ENCODE results near the gene FHL1. TPM values are rescaled to one million over a fixed set of nuclear protein-coding genes. Genes with fewer than 3 reads are reported as not detected.

Gene FHL1
- 39.0 and 112 TPM in 2 replicates for total RNA-seq

DNA sequence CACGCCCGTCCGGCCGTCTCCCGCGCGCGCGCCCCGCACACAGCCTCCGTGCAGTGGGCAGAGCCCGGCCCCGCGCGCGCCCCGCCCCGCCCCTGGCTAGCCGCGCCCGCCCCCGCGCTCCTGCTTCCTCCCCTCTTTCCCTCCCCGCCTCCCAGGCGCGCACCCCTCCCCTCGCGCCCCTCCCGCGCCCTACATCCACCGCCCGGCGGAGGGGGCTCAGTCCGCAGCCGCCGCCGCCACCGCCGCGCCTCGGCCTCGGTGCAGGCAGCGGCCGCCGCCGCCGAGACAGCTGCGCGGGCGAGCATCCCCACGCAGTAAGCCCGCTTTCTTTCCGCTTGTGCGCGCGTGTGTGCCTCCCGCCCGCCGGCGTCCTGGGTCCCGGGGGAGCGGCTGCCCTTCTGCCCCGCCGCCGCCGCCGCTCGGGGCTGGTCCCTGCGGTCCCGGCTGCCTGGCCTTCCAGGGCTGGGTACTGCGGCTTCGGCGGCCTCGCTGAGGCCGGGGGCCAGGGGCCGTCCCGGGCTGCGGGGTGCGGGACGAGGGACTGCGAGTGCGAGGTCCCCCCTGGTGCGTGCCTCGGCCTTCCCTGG is at the start of gene FHL1:
FHL1 (plus strand) TSS at position 219 of the 587 bp plus-strand sequence.

DNA sequence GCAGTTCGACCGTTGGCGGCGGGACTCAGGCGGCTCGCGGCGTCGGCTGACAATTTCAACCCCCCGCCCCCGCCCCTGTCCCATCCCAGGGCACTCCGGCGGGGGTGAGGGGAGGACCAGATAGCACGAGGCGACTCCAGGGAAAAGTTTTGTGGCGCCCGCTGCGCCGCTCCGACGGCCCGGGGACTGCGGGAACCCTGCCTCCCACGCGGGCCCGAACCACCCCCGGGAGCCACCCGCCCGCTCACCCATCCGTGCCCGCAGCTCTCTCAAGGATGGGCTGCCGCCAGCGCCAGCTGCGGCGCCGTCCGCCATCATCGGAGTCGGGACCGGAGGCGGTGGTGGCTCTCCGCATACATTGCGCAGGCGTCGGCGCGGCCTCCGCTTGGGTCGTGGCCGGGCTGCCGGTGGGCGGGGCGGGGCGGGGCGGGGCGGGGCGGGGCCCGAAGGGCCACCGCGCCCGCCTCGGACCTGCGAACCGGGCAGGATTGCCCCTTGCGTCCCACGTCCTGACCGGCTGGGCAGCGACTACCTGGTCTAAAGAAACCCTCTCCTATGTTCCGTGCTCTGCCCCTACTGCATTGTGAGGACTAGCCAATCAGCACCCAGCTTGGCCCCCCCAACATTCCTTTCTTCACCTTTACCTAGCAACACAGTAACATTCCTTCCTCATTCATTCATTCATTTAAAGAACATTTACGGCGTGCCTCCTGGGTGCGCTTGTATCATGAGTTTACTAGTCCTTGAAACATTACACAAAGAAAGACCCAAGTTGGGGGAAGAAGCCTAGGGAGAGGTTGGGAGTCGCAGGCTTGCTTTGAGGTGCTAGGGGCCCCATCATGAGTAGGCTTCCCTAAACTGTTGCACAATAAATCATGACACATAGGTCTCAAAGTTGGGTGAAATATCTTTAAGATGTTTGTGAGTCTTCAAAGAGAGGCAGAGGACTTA is 104.0 kb downstream of the FHL1 start, which contains the start of gene MAP7D3:
MAP7D3 (minus strand) TSS at position 360 of the 951 bp plus-strand sequence; CDS start at position 318, 42 bp downstream.

Other genes with a start within 250 kb of the FHL1 start
- gene MMGT1, start 173.5 kb upstream of the FHL1 start, total RNA-seq, result 5.0 and 9.8 TPM in 2 replicates
- gene SLC9A6, start 162.1 kb upstream of the FHL1 start, total RNA-seq, result 10.2 and 15.9 TPM in 2 replicates
- gene MAP7D3, start 103.9 kb downstream of the FHL1 start, total RNA-seq, result 13.1 and 26.9 TPM in 2 replicates
- under 0.01 and 0.06 TPM in 2 replicates for gene ADGRG4, start 153.4 kb downstream of the FHL1 start, total RNA-seq

All from bladder microvascular endothelial cell (primary cell).